Measurements from ENCODE around the gene GFOD1. TPM values are rescaled to one million over a fixed set of nuclear protein-coding genes. Genes with fewer than 3 reads are reported as not detected.

The GFOD1 gene
- total and polyA plus RNA-seq, 10 of the 15 experiments (the other 5 are each of a cell fraction or from before 2014, with no cell fraction given) = 6.5 to 41.4 (median 16.0) TPM

DNA sequence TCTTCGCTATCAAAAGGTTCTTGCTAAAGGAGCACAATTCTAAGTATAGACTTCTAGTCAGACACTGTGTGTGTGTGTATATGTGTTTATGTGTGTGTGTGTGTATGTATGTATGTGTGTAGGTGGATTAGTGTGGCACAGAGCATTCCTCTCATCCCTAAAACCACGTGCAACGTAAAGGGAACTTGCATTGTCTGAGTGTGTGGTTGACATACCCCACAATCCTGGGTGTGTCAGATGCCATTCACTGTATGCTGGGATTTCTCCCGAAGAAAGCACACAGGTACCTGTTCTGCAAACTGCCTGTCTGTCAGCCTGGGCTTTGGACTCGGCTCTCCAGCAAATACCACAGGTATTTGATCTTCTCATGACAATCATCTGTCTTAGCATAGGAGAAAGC is 116.8 kb downstream of the GFOD1 start:
- no peak for FAIRE-seq
- ATAC-seq = no peak
- no TSS peak for BruUV-seq (replicated peaks)
- Histone ChIP-seq H2AFZ (ENCODE audit: control insufficient read depth, low read depth, low read length) (no peak overlapping the region), H3K4me1 (ENCODE audit: control insufficient read depth, insufficient read depth, low read length) (peaks cover 25% of the 10 kb centered on the region), H3K4me2 (ENCODE audit: control insufficient read depth, insufficient read depth) (no peak overlapping the region), H3K79me2 (ENCODE audit: control insufficient read depth, insufficient read depth, low read length) (peaks cover 12% of the 10 kb centered on the region), H3K9me3 (replicated peaks; ENCODE audit: control insufficient read depth, insufficient read depth, low read length) (no peaks in the 10 kb centered on the region), H3K27me3 (replicated peaks in 1 of 2; ENCODE audit: control insufficient read depth in 2 of 2, insufficient read depth in 2 of 2, low read length in 1 of 2) (no peaks in the 10 kb centered on the region), H3K9ac (ENCODE audit: control insufficient read depth, insufficient read depth, low read length) (no peak overlapping the region), H3K27ac (ENCODE audit: control insufficient read depth, insufficient read depth) (no peak overlapping the region), H3K4me3 (no peak overlapping the region), H3K36me3 (ENCODE audit: control insufficient read depth in 2 of 2, insufficient read depth in 2 of 2, low read length in 1 of 2) (peaks cover 0 to 3% of the 10 kb centered on the region in 2 experiments; a peak in 3 of 4 replicates), H4K20me1 (ENCODE audit: control insufficient read depth, insufficient read depth) (no peaks in the 10 kb centered on the region)
- ChIA-PET POLR2A (no interaction called here), SMC1A (ENCODE audit: uncharacterized antibody, unreplicated experiment) (interaction anchor here (1.0 to 1.3 kb wide), 4 partner anchors 14 to 34 kb away, joined by 3 to 7 read pairs (median 4); no protein-coding TSS in a partner anchor), RAD21 (ENCODE audit: unreplicated experiment) (interaction anchor here (1.2 to 1.6 kb wide), 2 partner anchors 13 to 25 kb away, joined by 4 to 7 read pairs; no protein-coding TSS in a partner anchor), CTCF (interaction anchor here (1.2 kb wide), 1 partner anchor 10 kb away, joined by 4 read pairs; no protein-coding TSS in a partner anchor)
- DNase-seq (ENCODE audit: low read depth, low spot score) = no peak
- in situ Hi-C loops (cut with MboI) (no loop called here), intact Hi-C loops (cut with micrococcal nuclease; ENCODE audit: unreplicated experiment) (no loop called here)
- TF ChIP-seq GABPA (IDR thresholded peaks at IDR 0.05; ENCODE audit: low read depth) = no peak
- no peak for TF ChIP-seq SMAD1 (IDR thresholded peaks at IDR 0.05; ENCODE audit: low read depth, partially characterized antibody)
- TF ChIP-seq, protein P1, sequence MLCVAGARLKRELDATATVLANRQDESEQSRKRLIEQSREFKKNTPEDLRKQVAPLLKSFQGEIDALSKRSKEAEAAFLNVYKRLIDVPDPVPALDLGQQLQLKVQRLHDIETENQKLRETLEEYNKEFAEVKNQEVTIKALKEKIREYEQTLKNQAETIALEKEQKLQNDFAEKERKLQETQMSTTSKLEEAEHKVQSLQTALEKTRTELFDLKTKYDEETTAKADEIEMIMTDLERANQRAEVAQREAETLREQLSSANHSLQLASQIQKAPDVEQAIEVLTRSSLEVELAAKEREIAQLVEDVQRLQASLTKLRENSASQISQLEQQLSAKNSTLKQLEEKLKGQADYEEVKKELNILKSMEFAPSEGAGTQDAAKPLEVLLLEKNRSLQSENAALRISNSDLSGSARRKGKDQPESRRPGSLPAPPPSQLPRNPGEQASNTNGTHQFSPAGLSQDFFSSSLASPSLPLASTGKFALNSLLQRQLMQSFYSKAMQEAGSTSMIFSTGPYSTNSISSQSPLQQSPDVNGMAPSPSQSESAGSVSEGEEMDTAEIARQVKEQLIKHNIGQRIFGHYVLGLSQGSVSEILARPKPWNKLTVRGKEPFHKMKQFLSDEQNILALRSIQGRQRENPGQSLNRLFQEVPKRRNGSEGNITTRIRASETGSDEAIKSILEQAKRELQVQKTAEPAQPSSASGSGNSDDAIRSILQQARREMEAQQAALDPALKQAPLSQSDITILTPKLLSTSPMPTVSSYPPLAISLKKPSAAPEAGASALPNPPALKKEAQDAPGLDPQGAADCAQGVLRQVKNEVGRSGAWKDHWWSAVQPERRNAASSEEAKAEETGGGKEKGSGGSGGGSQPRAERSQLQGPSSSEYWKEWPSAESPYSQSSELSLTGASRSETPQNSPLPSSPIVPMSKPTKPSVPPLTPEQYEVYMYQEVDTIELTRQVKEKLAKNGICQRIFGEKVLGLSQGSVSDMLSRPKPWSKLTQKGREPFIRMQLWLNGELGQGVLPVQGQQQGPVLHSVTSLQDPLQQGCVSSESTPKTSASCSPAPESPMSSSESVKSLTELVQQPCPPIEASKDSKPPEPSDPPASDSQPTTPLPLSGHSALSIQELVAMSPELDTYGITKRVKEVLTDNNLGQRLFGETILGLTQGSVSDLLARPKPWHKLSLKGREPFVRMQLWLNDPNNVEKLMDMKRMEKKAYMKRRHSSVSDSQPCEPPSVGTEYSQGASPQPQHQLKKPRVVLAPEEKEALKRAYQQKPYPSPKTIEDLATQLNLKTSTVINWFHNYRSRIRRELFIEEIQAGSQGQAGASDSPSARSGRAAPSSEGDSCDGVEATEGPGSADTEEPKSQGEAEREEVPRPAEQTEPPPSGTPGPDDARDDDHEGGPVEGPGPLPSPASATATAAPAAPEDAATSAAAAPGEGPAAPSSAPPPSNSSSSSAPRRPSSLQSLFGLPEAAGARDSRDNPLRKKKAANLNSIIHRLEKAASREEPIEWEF (IDR thresholded peaks at IDR 0.05; ENCODE audit: insufficient replicate concordance, low read depth, low read length) = no peak
- no peak for TF ChIP-seq STAT3 (IDR thresholded peaks at IDR 0.05; ENCODE audit: low read depth, low read length)
- no peak for TF ChIP-seq EGR1 (IDR thresholded peaks at IDR 0.05; ENCODE audit: borderline replicate concordance in 1 of 2, low read depth in 2 of 2, low read length in 2 of 2)
- TF ChIP-seq CHD1 (IDR thresholded peaks at IDR 0.05; ENCODE audit: low read depth, low read length) = no peak
- TF ChIP-seq KAT2A (conservative IDR thresholded peaks at IDR 0.05; ENCODE audit: control insufficient read depth, low read depth, low read length) = no peak
- no peak for TF ChIP-seq BHLHE40 (IDR thresholded peaks at IDR 0.05; ENCODE audit: borderline replicate concordance in 1 of 2, low read depth in 2 of 2, low read length in 1 of 2)
- 71% methylated on average over 5 of the region's 5 CpGs for WGBS (ENCODE audit: insufficient coverage, insufficient replicate concordance, low lambda C conversion rate, missing lambda C conversion rate)

Measured in GM12878 (cell line).